K562 (cell line): ENCODE data around the gene C20orf173. TPM values are rescaled to one million over a fixed set of nuclear protein-coding genes. Genes with fewer than 3 reads are reported as not detected.

Experiments
- ATAC-seq: fragments of 200-7000 bp; cut with Tn5 transposase; 3 replicates; pipeline ENCODE4 v1.9.1; 2020; ENCODE audit warnings: moderate library complexity
- BruUV-seq: library from RNA; stranded (reverse); fragments of 400-500 nt; replicated peaks from 2 replicates; lab custom pipeline; 2021; lab: Mats Ljungman, UMichigan
- CTCF ChIA-PET: fragments of 300-600 bp; formaldehyde crosslinking; extraction: SDS; loops from one replicate; lab custom pipeline; 2021; ENCODE audit warnings: low intra/inter-chr PET ratio; lab: Yijun Ruan, JAX
- POLR2A ChIA-PET: fragments of 300-600, 350-650 bp; sonication (Branson Sonifier 250); formaldehyde crosslinking; extraction: SDS; loops from one replicate; lab custom pipeline; 2021; ENCODE audit warnings: antibody characterized with exemption, inconsistent platforms; lab: Yijun Ruan, JAX
- DNase-seq, 4 experiments: peaks; one replicate each; pipeline versions ENCODE4 v3.0.0 to v3.0.0-alpha.2; 2011 to 2018; ENCODE audit warnings: low spot score in 3 of 4, mixed read lengths in 3 of 4; ENCODE audit errors: extremely low read depth in 1 of 4
- FAIRE-seq: peaks from 2 replicates; lab custom pipeline; 2011; peaks lifted over from hg19 to GRCh38; lab: Jason Lieb, UNC
- H2AFZ ChIP-seq: 2 replicates; pipeline ENCODE4 v1.6.0; 2011; ENCODE audit warnings: low read depth, low read length, control low read depth, inconsistent platforms
- H3K27ac ChIP-seq: fragments of 200-600 bp; 3 replicates; pipeline ENCODE4 v1.8.0; 2011; ENCODE audit warnings: low read depth, mild to moderate bottlenecking, control low read depth, inconsistent platforms, low read length, moderate library complexity, mixed read lengths; ENCODE audit errors: extremely low read depth
- H3K27me3 ChIP-seq, 2 experiments: fragments of 300-600 bp in 1 of 2; 2 replicates in 1 of 2; 3 replicates in 1 of 2; pipeline versions ENCODE4 v1.6.0 to v1.8.0; 2011; ENCODE audit warnings: inconsistent platforms in 2 of 2, low read length in 2 of 2, mild to moderate bottlenecking in 1 of 2, mixed read lengths in 1 of 2, moderate library complexity in 1 of 2; ENCODE audit not compliant: control insufficient read depth in 2 of 2, insufficient read depth in 2 of 2
- H3K36me3 ChIP-seq: fragments of 300-600 bp; 3 replicates; pipeline ENCODE4 v1.8.0; 2011; ENCODE audit warnings: mild to moderate bottlenecking, low read length, inconsistent platforms; ENCODE audit not compliant: control insufficient read depth, insufficient read depth
- H3K4me1 ChIP-seq, 2 experiments: fragments of 200-600 bp in 1 of 2; replicated peaks in 1 of 2; 2 replicates in 1 of 2; 3 replicates in 1 of 2; pipeline versions ENCODE4 v1.5.1 to v1.8.0; 2011; ENCODE audit warnings: inconsistent platforms in 2 of 2, low read length in 2 of 2, mild to moderate bottlenecking in 1 of 2, mixed read lengths in 1 of 2, moderate library complexity in 1 of 2; ENCODE audit not compliant: control insufficient read depth in 2 of 2, insufficient read depth in 2 of 2
- H3K4me2 ChIP-seq: 2 replicates; pipeline ENCODE4 v1.6.1; 2011; ENCODE audit warnings: low read length, control low read depth, inconsistent platforms, mixed read lengths; ENCODE audit not compliant: insufficient read depth
- H3K4me3 ChIP-seq: fragments of 200-600 bp; sonication (generic), shearing (Covaris generic); 2 replicates; pipeline ENCODE4 v1.5.1; 2016; ENCODE audit warnings: control low read depth, inconsistent platforms
- H3K79me2 ChIP-seq: fragments of 200-600 bp; 3 replicates; pipeline ENCODE4 v1.8.0; 2011; ENCODE audit warnings: low read length, inconsistent platforms; ENCODE audit not compliant: control insufficient read depth, insufficient read depth
- H3K9ac ChIP-seq, 2 experiments: 2 replicates each; pipeline versions ENCODE4 v1.6.0 to v1.6.1; 2011; ENCODE audit warnings: low read depth in 2 of 2, low read length in 2 of 2, control low read depth in 1 of 2, inconsistent platforms in 1 of 2, mild to moderate bottlenecking in 1 of 2, mixed read lengths in 1 of 2; ENCODE audit not compliant: insufficient read depth in 1 of 2
- H3K9me1 ChIP-seq: one replicate; pipeline ENCODE4 v1.6.0; 2011; ENCODE audit warnings: inconsistent platforms, mild to moderate bottlenecking, low read length, moderate library complexity; ENCODE audit not compliant: control insufficient read depth, insufficient read depth
- H3K9me3 ChIP-seq: replicated peaks from 2 replicates; pipeline ENCODE4 v1.5.1; 2011; ENCODE audit warnings: low read depth, low read length, inconsistent platforms; ENCODE audit not compliant: control insufficient read depth, insufficient read depth
- H4K20me1 ChIP-seq: replicated peaks from 2 replicates; pipeline ENCODE4 v1.6.1; 2011; ENCODE audit warnings: low read length, inconsistent platforms, mixed read lengths; ENCODE audit not compliant: control insufficient read depth, insufficient read depth
- BRD4 ChIP-seq: fragments of 200-600 bp; sonication (generic); IDR thresholded peaks from 2 replicates; pipeline ENCODE4 v1.6.1; 2017; ENCODE audit warnings: inconsistent platforms
- ESRRB ChIP-seq: fragments of 250-450 bp; sonication (Bioruptor Pico); IDR thresholded peaks from 2 replicates; pipeline ENCODE4 v1.5.0; 2020; ENCODE audit warnings: mild to moderate bottlenecking, moderate library complexity, borderline replicate concordance
- GABPB1 ChIP-seq: sonication (generic); formaldehyde crosslinking; IDR thresholded peaks from 2 replicates; pipeline ENCODE4 v1.8.0; 2022; ENCODE audit warnings: mild to moderate bottlenecking, missing genetic modification reagents
- HBP1 ChIP-seq: fragments of 450-650 bp; formaldehyde crosslinking; IDR thresholded peaks from 2 replicates; pipeline ENCODE4 v1.4.0; 2022; ENCODE audit warnings: missing genetic modification characterization
- HCFC1 ChIP-seq: IDR thresholded peaks from 2 replicates; pipeline ENCODE4 v1.6.1; 2012; ENCODE audit warnings: low read depth, low read length, improper control_type of control experiment
- IRF9 ChIP-seq: fragments of 450-650 bp; IDR thresholded peaks from 2 replicates; pipeline ENCODE4 v1.6.1; 2016; ENCODE audit warnings: missing biosample characterization, missing genetic modification characterization
- MEF2D ChIP-seq: conservative IDR thresholded peaks from 2 replicates; pipeline ENCODE4 v1.6.1; 2016; ENCODE audit warnings: low read depth, missing genetic modification characterization, missing compliant biosample characterization
- MNT ChIP-seq, 2 experiments: fragments of 450-650 bp; conservative IDR thresholded peaks; 2 replicates each; pipeline ENCODE4 v1.6.1; 2017; ENCODE audit warnings: mild to moderate bottlenecking in 2 of 2, moderate library complexity in 2 of 2
- RUNX1 ChIP-seq: sonication (generic); IDR thresholded peaks from 2 replicates; pipeline ENCODE4 v1.6.1; 2016; ENCODE audit warnings: antibody characterized with exemption, low read depth
- TAL1 ChIP-seq: fragments of 450-650 bp; IDR thresholded peaks from 2 replicates; pipeline ENCODE4 v1.6.1; 2016; ENCODE audit warnings: mild to moderate bottlenecking
- ZBTB5 ChIP-seq: fragments of 450-650 bp; IDR thresholded peaks from 2 replicates; pipeline ENCODE4 v1.6.1; 2017; ENCODE audit warnings: antibody characterized with exemption
- ZNF507 ChIP-seq: conservative IDR thresholded peaks from 2 replicates; pipeline ENCODE4 v1.6.1; 2017; ENCODE audit warnings: missing genetic modification characterization, missing compliant biosample characterization
- WGBS: fragments of 100-300 bp; shearing (Covaris generic); methylation state at CpG from one replicate; pipeline ENCODE4 v1.1.6; 2016; ENCODE audit warnings: low coverage, mixed read lengths; ENCODE audit not compliant: insufficient coverage; ENCODE audit errors: missing lambda C conversion rate; 5-methylcytosine and 5-hydroxymethylcytosine counted together
- in situ Hi-C: fragments of 300-500 bp; cut with MboI; formaldehyde crosslinking; loops from 4 replicates; pipeline ENCODE4 v1.15.0; 2018; ENCODE audit warnings: inconsistent platforms, mixed read lengths
- intact Hi-C: fragments of 100-400 bp; cut with micrococcal nuclease; formaldehyde crosslinking; loops from 2 replicates; pipeline ENCODE4 v1.14.2; 2022
- polyA plus RNA-seq, 8 experiments: library from polyadenylated mRNA; depleted of rRNA in 4 of 8; stranded (reverse) in 5 of 8; unstranded in 3 of 8; fragments of >200 nt; fragmentation: Nextera tagmentation in 2 of 8; fragmentation: Illumina TruSeq in 1 of 8; extraction: Ambion mirVana in 2 of 8; extraction: Trizol in 1 of 8; gene quantifications; 2 replicates each; pipeline versions ENCODE4 v1.2.1 to v1.2.3, GENCODE V29; 2011 to 2014; ENCODE audit warnings: inconsistent platforms in 1 of 8, missing spikeins in 1 of 8
- total RNA-seq, 7 experiments: library from RNA; depleted of rRNA in 6 of 7; stranded (reverse); fragments of >200 nt in 6 of 7; fragmentation: Illumina TruSeq in 2 of 7; extraction: Trizol in 2 of 7; gene quantifications; 2 replicates each; pipeline versions ENCODE4 v1.2.1 to v1.2.3, GENCODE V29; 2011 to 2021; ENCODE audit warnings: low replicate concordance in 1 of 7
- TF ChIP-seq, protein P1 (sequence below): conservative IDR thresholded peaks from 2 replicates; pipeline ENCODE4 v1.6.1; 2011; ENCODE audit warnings: low read depth, mild to moderate bottlenecking, low read length; ENCODE audit not compliant: control insufficient read depth

The C20orf173 gene
- total and polyA plus RNA-seq, 9 of the 15 experiments (the other 6 are each of a cell fraction or from before 2014, with no cell fraction given) = not detected

- ChIA-PET POLR2A (interaction anchor here (0.6 kb wide), 1 partner anchor 13 kb away, joined by 3 read pairs; no protein-coding TSS in a partner anchor), CTCF (no interaction called here)
- intact Hi-C loops (no loop called here), in situ Hi-C loops (no loop called here)
- TF ChIP-seq ZBTB5 (no peak), HBP1 (CRISPR knock-in tag) (no peak), TAL1 (no peak), MEF2D (tag) (no peak), ESRRB (CRISPR knock-in tag) (no peak), IRF9 (tag) (no peak), GABPB1 (CRISPR knock-in tag) (no peak), HCFC1 (no peak), MNT (conservative IDR thresholded peaks at IDR 0.05) (no peak), ZNF507 (no peak), RUNX1 (no peak), BRD4 (no peak)
- TF ChIP-seq, protein P1, sequence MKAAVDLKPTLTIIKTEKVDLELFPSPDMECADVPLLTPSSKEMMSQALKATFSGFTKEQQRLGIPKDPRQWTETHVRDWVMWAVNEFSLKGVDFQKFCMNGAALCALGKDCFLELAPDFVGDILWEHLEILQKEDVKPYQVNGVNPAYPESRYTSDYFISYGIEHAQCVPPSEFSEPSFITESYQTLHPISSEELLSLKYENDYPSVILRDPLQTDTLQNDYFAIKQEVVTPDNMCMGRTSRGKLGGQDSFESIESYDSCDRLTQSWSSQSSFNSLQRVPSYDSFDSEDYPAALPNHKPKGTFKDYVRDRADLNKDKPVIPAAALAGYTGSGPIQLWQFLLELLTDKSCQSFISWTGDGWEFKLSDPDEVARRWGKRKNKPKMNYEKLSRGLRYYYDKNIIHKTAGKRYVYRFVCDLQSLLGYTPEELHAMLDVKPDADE = no peak
- Histone ChIP-seq H3K4me3 (no peak overlapping the region), H2AFZ (no peak overlapping the region), H3K27ac (no peak overlapping the region), H3K9me1 (no peaks in the 10 kb centered on the region), H3K9me3 (no peaks in the 10 kb centered on the region), H4K20me1 (no peaks in the 10 kb centered on the region), H3K79me2 (no peaks in the 10 kb centered on the region), H3K9ac (no peak overlapping the region), H3K4me2 (no peak overlapping the region), H3K36me3 (peaks cover 82% of the 10 kb centered on the region), H3K4me1 (no peaks in the 10 kb centered on the region), H3K27me3 (no peaks in the 10 kb centered on the region)
- no TSS peak for BruUV-seq
- ATAC-seq (no peak), FAIRE-seq (no peak), DNase-seq (no peak)
- WGBS = 87% methylated on average over 6 of the region's 6 CpGs
Observed at GRCh38 chr20:35492352-35492751, 37.1 kb downstream of the C20orf173 start.
